OCI-LY3 (cell line): Measurements from ENCODE around the gene IMPG2.

Experiments
- CTCF ChIP-seq: fragments of 200-600, 300-600 bp; sonication (generic); IDR thresholded peaks from 2 replicates; pipeline ENCODE4 v1.5.1; 2014; ENCODE audit warnings: antibody characterized with exemption, low read length, low read depth
- EZH2phosphoT487 ChIP-seq: fragments of 200-600 bp; shearing (Covaris generic); IDR thresholded peaks from 2 replicates; pipeline ENCODE4 v1.6.1; 2018; ENCODE audit warnings: antibody characterized with exemption, mixed run types, low read depth

- TF ChIP-seq CTCF (no peak), EZH2phosphoT487 (no peak)
Observed at GRCh38 chr3:101177577-101177976, 142.8 kb downstream of the IMPG2 start.
